Cardiac fibroblast (primary cell): ENCODE data around the gene SMC1B.

Experiments
- DNase-seq, 2 donors: peaks; one replicate each; pipeline versions ENCODE4 v3.0.0 to v3.0.0-alpha.2; 2010; ENCODE audit warnings: low read depth in 2 of 2
- H3K4me3 ChIP-seq, 2 donors: replicated peaks in 1 of 2; 1 replicate in 1 of 2; 2 replicates in 1 of 2; pipeline ENCODE4 v1.5.1; 2011; ENCODE audit warnings: low read depth in 2 of 2, low read length in 2 of 2, mild to moderate bottlenecking in 2 of 2, moderate library complexity in 1 of 2
- CTCF ChIP-seq: IDR thresholded peaks from one replicate; pipeline ENCODE4 v1.5.1; 2011; ENCODE audit warnings: low read depth, mild to moderate bottlenecking, low read length, inconsistent platforms

Gene SMC1B

DNA sequence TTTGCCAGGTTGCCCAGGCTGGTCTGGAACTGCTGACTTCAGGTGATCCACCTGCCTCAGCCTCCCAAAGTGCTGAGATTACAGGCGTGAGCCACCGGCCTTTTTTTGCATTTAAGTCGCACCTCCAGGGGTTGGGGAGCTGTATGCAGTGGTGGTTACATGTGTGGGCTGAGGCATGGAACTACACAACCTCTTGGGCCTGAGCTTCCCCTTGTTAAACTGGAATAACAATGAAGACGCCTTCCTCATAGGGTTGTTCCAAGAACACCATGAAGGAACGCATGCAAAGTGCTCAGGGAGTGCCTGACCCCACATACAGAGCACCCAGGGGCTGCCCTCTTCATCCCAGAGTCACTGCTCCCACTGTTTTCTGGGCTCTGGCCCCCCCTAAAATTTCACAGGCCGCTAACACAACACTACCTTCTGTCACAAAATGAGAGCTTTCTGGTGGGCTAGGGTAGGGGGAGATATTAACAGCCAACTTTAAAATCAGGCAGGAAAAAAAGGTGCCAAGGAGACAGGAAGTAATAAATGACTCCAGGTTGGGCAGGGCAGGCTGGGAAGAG lies 104.9 kb downstream of the SMC1B start:
- DNase-seq = no peak
- no peak overlapping the region for H3K4me3 ChIP-seq
- TF ChIP-seq CTCF = no peak

- DNase-seq = no peak
- TF ChIP-seq CTCF = no peak
- no peak overlapping the region for H3K4me3 ChIP-seq
Observed at GRCh38 chr22:45306139-45306538, 107.3 kb downstream of the SMC1B start.

- no peak for TF ChIP-seq CTCF
- H3K4me3 ChIP-seq = no peak overlapping the region
Observed at GRCh38 chr22:45305456-45306075, 107.8 kb downstream of the SMC1B start.

GRCh38 chr22:45304971-45305370 lies 108.4 kb downstream of the SMC1B start:
- no peak for DNase-seq
- no peak for TF ChIP-seq CTCF
- H3K4me3 ChIP-seq = no peak overlapping the region

More at GRCh38 chr22:45305456-45306075, 107.8 kb downstream of the SMC1B start:
- no peak for DNase-seq

- TF ChIP-seq CTCF = no peak
- DNase-seq = no peak
- H3K4me3 ChIP-seq = no peak overlapping the region
Observed at GRCh38 chr22:45303181-45303580, 110.2 kb downstream of the SMC1B start.

DNA sequence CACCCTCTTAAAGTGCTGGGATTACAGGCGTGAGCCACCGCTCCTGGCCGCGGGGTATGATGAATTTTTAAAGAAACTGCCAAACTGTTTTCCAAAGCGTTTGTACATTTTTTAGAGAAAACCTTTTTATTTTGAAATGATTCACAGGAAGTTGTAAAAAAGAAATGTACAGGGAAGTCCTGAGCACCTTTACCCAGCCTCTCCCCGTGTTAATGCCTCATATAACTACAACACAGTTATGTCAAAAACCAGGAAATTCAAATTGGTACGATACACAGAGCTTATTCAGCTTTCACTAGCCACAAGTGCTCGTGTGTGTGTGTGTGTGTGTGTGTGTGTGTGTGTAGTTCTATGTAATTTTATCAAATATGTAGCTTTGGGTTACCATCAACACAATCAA lies 110.6 kb downstream of the SMC1B start:
- TF ChIP-seq CTCF = no peak
- no peak overlapping the region for H3K4me3 ChIP-seq
- DNase-seq = no peak
